Measurements from ENCODE around the gene DGKD.

Gene DGKD

DNA sequence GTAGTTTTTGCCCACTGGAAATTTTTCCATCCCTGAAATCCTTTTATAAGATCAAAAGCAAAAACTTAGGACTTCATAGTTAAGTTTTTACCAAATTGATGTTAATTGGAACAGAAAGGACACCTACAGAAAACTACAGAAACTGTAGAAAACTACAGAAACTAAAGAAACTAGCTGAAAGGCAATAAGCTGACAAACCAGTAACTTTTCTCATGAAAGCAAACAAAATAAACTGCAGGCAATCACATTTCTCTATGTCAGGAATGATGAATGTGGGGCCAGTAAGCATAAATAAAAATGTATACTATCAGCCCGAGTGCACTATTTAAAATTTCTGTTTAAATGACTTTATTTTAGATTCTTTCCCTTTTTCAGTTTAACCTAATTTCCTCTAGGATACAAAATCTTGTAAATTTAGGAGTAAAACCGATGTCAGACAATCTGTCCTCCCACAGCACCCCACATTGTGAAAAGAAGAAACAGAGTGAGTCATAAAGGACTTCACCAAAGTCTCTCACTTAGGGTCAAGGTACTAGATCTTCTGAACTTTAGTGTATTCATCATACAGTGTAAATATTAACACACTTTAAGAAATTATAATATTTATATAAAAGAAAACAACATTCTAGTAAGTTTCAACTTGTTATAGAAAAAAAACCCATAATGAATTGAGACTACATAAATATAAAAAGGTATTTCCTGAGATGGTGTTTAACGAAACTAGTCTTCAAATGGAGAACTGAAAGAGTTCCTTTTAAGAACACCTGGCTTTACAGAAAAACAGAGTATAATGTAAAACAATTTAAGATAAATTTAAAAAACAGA is 165.7 kb downstream of the DGKD start:
- TF ChIP-seq, protein P1, sequence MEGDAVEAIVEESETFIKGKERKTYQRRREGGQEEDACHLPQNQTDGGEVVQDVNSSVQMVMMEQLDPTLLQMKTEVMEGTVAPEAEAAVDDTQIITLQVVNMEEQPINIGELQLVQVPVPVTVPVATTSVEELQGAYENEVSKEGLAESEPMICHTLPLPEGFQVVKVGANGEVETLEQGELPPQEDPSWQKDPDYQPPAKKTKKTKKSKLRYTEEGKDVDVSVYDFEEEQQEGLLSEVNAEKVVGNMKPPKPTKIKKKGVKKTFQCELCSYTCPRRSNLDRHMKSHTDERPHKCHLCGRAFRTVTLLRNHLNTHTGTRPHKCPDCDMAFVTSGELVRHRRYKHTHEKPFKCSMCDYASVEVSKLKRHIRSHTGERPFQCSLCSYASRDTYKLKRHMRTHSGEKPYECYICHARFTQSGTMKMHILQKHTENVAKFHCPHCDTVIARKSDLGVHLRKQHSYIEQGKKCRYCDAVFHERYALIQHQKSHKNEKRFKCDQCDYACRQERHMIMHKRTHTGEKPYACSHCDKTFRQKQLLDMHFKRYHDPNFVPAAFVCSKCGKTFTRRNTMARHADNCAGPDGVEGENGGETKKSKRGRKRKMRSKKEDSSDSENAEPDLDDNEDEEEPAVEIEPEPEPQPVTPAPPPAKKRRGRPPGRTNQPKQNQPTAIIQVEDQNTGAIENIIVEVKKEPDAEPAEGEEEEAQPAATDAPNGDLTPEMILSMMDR (IDR thresholded peaks at IDR 0.05; ENCODE audit: low read depth, low read length) = no peak
- Histone ChIP-seq H3K4me3 (ENCODE audit: low read depth, low read length) (no peak overlapping the region), H3K36me3 (no peaks in the 10 kb centered on the region), H3K4me1 (no peaks in the 10 kb centered on the region), H3K27me3 (no peaks in the 10 kb centered on the region), H3K9me3 (no peaks in the 10 kb centered on the region)
- DNase-seq = no peak
